M059J (cell line): ENCODE data around the gene LIPE. TPM values are rescaled to one million over a fixed set of nuclear protein-coding genes. Genes with fewer than 3 reads are reported as not detected.

Experiments used
- DNase-seq: peaks from one replicate; pipeline ENCODE4 v3.0.0-alpha.2; 2012; ENCODE audit warnings: low read depth
- total RNA-seq: library from RNA; depleted of rRNA; stranded (reverse); fragments of >200 nt; shearing (Covaris generic); gene quantifications from 2 replicates; pipeline ENCODE4 v1.2.3, GENCODE V29; 2014

LIPE gene
- total RNA-seq, 1 experiment from 2014 or later = 3.3 TPM

- DNase-seq = no peak
Observed at GRCh38 chr19:42411581-42412178, 15.5 kb downstream of the LIPE start.

- no peak for DNase-seq
Observed at GRCh38 chr19:42410371-42410770, 16.8 kb downstream of the LIPE start.

DNA sequence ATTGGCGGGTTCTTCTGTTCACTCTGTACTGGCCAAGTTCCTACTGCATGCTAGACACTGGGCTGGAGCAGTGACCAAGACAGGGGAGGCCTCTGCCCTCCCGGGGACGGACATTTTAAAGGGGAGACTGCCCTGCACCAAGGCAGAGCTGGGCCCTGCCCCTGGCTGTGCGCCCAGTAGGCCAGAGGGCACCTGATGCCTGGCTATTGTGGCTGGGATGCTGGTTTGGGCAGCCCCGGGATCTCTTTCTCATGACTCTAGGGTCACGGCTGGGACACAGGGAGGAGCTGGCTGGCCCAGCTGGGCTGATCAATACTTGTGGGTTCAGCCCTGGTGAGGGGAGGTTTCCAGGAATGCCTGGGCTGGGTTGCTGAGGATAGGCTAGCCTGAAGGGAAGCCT is 17.7 kb downstream of the LIPE start:
- DNase-seq = no peak

- DNase-seq = no peak
Observed at GRCh38 chr19:42407816-42408175, 19.4 kb downstream of the LIPE start.

DNA sequence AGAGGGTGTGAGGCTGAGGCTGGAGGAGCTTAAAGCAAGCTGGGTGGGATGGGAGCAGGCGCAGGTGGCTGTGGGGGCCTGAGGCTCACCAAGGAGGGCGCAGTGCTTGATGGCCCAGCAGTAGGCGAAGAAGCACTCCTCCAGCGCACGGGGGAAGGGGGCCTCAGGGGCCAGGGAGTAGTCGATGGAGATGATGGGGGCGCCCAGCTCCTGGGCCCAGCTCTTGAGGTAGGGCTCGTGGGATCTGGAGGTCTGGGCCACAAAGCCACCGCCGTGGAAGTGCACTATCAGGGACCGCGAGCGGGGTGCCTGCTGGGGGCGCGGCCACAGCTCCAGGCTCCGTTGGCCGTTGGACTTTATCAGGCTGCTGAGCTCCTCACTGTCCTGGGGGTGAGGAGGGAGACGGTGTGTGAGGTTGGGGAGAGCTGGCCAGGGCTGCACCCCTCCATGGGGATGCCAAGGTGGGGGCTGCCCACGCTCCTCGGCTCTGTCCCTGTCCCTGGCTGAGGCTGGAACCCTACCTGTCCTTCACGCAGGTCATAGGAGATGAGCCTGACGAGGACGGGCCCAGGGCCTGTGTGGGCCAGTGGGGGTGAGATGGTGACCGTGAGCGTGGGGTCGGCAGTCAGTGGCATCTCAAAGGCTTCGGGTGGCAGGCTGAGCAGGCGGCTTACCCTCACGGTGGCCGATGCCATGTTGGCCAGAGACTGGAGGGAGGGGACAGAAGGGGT is 19.9 kb downstream of the LIPE start:
- DNase-seq = no peak

DNA sequence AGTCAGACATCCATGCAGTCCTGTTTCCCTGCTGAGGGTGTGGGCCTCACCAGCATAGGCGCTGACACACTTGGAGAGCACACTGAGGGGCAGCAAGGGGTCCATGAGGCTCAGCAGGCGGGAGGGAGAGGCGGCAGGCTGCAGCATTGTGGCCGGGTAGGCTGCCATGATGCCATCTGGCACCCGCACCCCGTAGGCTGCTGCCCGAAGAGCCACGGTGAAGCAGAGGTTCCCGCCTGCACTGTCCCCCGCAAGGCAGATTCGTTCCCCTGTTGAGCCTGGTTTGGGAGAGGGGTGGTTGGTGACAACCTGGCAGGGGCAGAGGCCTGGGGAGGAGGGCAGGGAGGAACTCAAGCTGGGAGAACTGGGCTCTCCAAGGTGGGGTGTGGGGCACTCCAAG is 21.1 kb downstream of the LIPE start:
- DNase-seq = no peak

DNA sequence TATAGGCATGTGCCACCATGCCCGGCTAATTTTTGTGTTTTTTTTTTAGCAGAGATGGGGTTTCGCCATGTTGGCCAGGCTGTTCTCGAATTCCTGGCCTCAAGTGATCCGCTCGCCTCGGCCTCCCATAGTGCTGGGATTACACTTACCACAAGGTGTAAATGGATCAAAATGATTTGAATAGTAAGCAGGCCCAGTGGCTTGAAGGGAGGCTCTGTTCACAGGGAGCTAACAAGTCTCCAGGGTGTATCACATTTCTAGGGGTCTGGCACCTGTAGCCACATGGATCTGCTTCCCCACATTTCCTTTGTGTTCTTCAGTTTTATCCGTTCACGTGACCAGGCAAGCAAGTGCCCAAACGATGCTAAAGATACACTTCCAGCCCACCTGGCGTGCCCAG is 23.6 kb downstream of the LIPE start:
- DNase-seq = no peak

DNA sequence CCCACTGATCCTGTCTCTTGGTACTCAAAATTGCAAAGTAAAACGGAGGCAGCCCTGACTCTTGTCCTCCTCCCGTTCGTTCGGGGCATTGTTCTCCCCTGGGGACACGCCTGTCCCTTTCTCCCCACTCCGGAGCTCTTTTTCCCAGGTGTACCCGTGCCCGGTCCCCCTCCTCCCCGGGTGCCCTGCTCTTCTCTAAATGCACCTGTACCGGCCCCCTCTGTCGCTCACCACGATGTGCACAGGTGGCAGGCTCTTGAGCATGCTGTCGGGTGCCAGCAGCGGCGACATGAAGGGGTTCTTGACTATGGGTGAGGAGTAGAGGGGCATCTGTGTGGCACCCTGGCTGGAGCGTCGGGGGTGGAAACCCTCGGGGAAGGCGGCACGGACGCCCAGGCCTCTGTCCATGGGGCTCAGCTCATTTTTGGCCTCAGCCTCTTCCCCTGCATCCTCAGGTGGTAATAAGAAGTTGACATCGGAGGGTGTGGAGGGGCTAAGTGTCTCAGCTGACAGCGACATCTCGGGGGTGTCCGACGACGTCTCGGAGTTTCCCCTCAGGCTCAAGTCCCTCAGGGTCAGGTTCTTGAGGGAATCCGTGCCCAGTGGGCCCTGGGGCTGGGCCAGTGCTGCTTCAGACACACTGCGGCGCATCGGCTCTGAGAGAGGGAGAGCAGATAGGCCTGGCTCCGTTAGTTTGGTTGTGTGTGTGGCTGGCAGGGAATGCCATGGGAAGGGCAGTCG is 24.6 kb downstream of the LIPE start:
- no peak for DNase-seq

GRCh38 chr19:42401365-42402303 is 25.6 kb downstream of the LIPE start:
- DNase-seq = peak; percentile 64

DNA sequence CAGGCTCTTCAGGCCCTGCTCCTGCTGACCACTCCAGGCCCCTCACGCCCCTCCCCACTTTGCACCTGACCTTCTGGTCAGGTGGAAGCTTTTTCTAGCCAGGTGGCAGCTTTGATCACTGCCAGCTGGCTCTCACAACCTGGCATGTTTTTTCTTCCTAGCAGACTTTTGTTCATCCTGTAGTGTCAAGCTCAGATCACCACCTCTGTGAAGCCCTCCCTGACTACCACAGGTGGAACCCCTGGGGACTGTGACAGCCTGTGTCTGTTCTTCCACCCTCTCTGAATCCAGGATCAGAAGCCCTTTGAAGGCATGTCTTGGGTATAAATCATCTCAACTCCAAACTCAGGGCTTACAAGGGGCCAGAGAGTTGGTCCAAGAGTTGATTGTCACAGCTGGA is 26.8 kb downstream of the LIPE start:
- no peak for DNase-seq

DNA sequence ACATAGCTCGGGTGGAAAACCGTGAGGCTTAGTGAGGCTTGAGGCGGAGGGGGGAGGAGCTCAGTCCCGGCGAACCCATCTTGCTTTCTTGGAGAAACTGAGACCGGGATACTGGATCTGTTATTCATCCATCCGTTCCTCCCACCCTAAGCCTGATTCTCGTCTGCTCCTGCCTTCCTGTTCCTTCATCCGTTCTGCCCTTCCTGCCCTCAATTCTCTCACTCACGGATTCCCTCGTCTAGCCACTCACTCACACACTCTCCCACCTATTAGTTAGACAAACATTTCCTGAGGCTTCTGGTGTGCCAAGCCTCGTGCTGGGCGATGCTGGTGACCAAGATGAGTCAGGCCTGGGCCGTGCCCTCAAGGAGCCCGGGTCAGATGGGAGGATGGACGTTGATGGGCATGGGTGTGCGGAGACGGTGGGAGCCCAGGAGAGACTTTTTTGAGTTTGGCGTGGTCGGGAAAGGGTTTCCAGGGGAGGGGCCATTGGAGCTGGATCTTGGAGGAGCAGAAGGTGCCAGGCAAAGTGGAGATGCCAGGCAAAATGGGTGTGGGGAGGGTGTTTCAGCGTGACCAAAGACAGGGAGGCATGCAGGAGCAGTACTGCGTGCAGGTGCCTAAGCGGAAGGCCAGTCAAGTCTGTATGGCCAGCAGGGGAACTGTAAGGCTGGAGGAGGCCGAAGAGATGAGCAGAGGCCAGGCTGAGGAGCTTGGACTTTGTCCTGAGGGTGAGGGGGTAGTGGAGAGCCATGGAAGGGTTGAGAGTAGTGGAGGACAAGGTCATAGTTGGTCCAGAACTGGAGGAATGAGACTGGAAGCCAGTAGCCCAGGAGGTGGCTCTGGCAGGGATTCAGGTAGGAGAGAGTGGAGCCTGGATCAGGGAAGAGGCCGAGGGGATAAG is 29.7 kb downstream of the LIPE start:
- DNase-seq = peak; percentile 46

DNA sequence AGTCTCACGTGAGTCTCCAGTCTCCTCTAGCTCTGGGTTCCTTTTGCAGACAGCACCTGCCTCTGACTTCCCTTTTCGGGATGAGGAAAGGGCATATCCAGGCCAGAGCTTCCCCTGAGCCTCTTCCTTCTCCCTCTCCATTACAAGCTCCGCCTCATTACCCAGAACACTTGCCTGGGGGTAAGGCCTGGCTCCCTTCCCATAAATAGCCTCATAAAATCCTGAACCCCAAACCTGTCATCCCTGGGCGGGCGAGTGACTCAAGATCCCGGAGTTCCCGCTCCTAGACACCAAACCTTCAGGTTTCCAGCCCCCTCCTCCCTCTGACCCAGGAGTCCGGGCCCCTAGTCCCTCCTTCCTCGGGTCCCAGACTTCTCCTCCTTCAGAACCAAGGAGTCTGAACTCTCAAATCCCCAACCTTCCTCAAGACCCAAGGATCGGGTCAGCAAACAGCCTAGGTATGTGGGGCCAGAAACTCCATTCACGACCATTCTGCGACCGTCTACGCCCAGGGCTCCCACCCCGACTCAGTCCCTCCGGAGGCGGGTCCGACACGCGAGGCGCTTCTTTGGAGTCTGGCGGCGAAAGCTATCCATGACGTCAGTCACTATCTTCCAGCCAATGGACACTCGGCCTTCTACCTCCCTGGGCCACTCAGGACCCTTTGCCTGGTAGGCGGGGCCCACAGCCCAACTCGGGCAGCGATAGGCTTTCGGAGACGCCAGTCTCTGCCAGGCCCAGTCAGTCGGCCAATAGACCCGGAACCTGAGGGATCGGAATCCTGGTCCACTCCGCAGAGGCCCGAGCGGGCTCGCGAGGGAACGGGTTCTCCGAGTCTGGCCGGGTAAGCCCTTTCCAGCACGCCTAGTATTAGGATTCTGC is 30.6 kb downstream of the LIPE start:
- DNase-seq = peak; percentile 99

- peak; percentile 56 for DNase-seq
Observed at GRCh38 chr19:42394751-42395150, 32.4 kb downstream of the LIPE start.

DNA sequence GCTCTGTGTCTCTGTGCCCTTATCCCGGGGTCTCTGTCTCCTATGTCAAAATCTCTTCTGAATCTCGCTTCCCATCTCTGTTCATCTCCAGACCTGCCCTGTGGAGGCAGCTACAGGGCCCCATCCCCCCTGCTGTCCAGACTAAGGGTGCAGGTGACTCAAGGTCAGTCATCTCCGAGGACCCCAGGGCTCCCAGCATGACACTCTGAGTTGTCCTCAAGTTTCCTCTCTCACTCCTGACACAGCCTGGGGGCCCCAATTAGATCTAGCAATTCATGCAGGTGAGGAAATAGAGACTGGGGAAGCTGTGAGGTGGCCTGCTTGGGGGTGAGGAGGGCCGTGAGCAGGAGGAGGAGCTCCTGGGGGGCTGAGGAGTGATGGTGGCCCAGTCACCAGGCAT is 35.0 kb downstream of the LIPE start:
- no peak for DNase-seq

DNA sequence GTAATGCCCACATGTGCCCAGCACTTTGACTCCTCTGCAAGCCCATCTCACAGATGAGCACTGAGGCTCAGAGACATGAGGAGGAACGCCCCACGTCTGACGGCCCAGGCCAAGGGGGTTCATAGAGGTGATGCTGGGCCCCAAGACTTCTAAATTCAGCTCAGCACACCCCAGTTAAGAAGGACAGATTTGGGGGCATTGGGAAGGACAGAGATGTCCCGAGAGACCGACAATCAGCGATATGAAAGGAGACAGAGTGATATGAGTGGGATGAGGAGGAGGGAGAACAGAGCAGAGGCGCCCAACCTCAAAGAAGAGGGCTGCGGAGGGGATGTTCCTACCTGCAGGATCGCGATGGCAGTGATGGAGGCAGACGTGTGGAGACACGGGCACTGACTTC is 37.3 kb downstream of the LIPE start, which contains the start of gene CNFN:
CNFN (minus strand) TSS at position 399 of the 400 bp plus-strand sequence. CDS start 1,260 bp downstream, outside the sequence.
- no peak for DNase-seq

GRCh38 chr19:42388851-42389489 is 38.2 kb downstream of the LIPE start:
- no peak for DNase-seq

- peak; percentile 87 for DNase-seq
Observed at GRCh38 chr19:42386974-42387707, 40.0 kb downstream of the LIPE start.

DNA sequence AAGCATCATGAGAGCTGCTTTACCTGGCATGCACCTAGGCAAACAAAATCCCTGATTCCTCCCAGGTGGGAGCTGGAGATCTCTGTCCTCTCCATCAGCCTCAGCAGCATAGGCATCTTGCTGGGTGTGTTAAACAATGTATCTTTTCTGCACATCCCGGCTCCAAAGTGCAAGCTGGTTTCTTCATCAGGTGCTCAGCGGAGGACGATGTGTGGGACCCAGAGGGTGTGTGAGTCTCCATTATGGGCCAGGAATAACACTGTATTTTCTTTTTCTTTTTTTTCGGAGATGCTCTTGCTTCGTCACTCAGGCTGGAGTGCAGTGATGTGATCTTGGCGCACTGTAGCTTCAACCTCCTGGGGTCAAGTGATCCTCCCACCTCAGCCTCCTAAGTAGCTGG is 47.0 kb downstream of the LIPE start:
- no peak for DNase-seq
